Stomach (tissue), 9 donors: ENCODE data around the gene IFI6. TPM values are rescaled to one million over a fixed set of nuclear protein-coding genes. Genes with fewer than 3 reads are reported as not detected.

ENCODE experiments used
- DNase-seq, 2 donors: peaks; one replicate each; pipeline versions ENCODE4 v3.0.0 to v3.0.0-alpha.2; 2013 to 2019
- H3K27ac ChIP-seq, 5 donors: fragments of 200-600 bp in 4 of 5; sonication (generic) in 4 of 5; one replicate each; pipeline ENCODE4 v1.5.1; 2013 to 2019; ENCODE audit warnings: mild to moderate bottlenecking in 1 of 5, moderate library complexity in 1 of 5
- H3K27me3 ChIP-seq, 3 donors: fragments of 200-600 bp; sonication (generic); one replicate each; pipeline ENCODE4 v1.5.1; 2017 to 2019; ENCODE audit warnings: mixed run types in 1 of 3
- H3K36me3 ChIP-seq, 4 donors: fragments of 200-600 bp; sonication (generic); 1 replicate in 3 of 4; 2 replicates in 1 of 4; pipeline ENCODE4 v1.5.1; 2016 to 2019
- H3K4me1 ChIP-seq, 4 donors: fragments of 200-600 bp; sonication (generic); one replicate each; pipeline ENCODE4 v1.5.1; 2016 to 2019
- H3K4me3 ChIP-seq, 4 donors: fragments of 200-600 bp; sonication (generic) in 3 of 4; one replicate each; pipeline ENCODE4 v1.5.1; 2016 to 2019; ENCODE audit warnings: mild to moderate bottlenecking in 1 of 4
- H3K9me3 ChIP-seq, 4 donors: fragments of 200-600 bp; sonication (generic); one replicate each; pipeline ENCODE4 v1.5.1; 2016 to 2019
- EP300 ChIP-seq: sonication (generic); formaldehyde crosslinking; IDR thresholded peaks from one replicate; pipeline ENCODE4 v1.6.1; 2017; ENCODE audit warnings: antibody characterized with exemption
- POLR2A ChIP-seq, 4 donors: fragments of 450-650 bp; IDR thresholded peaks; one replicate each; pipeline ENCODE4 v1.6.1; 2016; ENCODE audit warnings: antibody characterized with exemption in 4 of 4, control low read depth in 2 of 4, mild to moderate bottlenecking in 1 of 4, moderate library complexity in 1 of 4
- POLR2AphosphoS5 ChIP-seq, 3 donors: sonication (generic); formaldehyde crosslinking; IDR thresholded peaks; one replicate each; pipeline ENCODE4 v1.6.1; 2016; ENCODE audit warnings: antibody characterized with exemption in 3 of 3
- WGBS, 5 donors: extraction: QIAGEN DNeasy Blood & Tissue Kit in 3 of 5; methylation state at CpG; one replicate each; pipeline versions ENCODE4 v1.1.5 to v1.1.7; 2013 to 2018; 5-methylcytosine and 5-hydroxymethylcytosine counted together
- intact Hi-C: fragments of 100-400 bp; cut with DNase I; formaldehyde crosslinking; loops from one replicate; pipeline ENCODE4 v1.15.1; 2023; ENCODE audit warnings: low total_unique reads
- polyA plus RNA-seq, 3 donors: library from polyadenylated mRNA; stranded (reverse); fragments of 200-250 nt; gene quantifications; one replicate each; pipeline ENCODE4 v1.2.3, GENCODE V29; 2013
- total RNA-seq, 5 donors: library from RNA; depleted of rRNA; stranded (reverse); fragments of >200 nt; gene quantifications; one replicate each; pipeline versions ENCODE4 v1.1.0 to v1.2.3, GENCODE V29; 2014 to 2016
- TF ChIP-seq, protein P1 (sequence below), 7 experiments: fragments of 450-650 bp in 4 of 7; fragments of 200-600 bp in 3 of 7; sonication (generic) in 3 of 7; IDR thresholded peaks; one replicate each; pipeline ENCODE4 v1.5.1; 2016 to 2019; ENCODE audit warnings: antibody characterized with exemption in 7 of 7, control low read depth in 2 of 7, mild to moderate bottlenecking in 1 of 7
- donor health status: healthy with polysubstance abuse.
- donor health status: Bipolar disorder and iron deficiency.
- donor health status: healthy.

Gene IFI6
- total and polyA plus RNA-seq, 8 donors, result 6.1 to 95.2 (median 40.0) TPM; not detected in 1

DNA sequence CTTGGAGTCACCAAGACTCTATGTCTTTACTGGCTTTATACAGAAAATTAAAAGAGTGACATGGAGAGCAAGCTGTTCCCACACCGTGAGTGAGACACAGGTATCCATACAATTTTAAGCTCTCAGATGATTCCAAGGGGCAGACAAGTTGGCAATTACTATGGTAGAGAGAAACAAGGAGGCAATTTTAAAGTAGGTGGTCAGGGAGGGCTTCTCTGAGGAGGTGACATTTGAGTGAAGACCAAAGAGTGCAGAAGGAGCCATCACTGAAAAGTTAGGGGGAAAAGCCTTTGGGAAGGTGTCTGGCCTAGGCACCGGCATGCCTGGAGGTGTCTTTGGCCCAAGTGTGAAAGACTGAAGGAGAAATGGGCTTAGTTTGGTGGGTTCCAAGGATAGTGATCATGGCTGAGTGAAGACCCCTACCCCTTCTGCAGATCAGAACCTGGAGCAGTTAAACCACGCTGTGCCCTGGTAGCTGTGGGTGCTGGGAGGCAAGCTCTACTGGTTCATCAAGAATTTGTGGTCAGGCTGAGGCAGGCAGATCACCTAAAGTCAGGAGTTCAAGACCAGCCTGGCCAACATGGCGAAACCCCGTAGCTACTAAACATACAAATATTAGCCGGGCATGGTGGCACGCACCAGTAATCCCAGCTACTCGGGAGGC, 10.4 kb downstream of the IFI6 start:
- intact Hi-C loops, result loop anchor here (5.0 to 10.0 kb wide), 2 partner anchors 44 to 63 kb away; partner anchors contain the start of gene FAM76A
- no peak overlapping the region for H3K27ac ChIP-seq
- no peak for TF ChIP-seq POLR2AphosphoS5 (IDR thresholded peaks at IDR 0.05)
- no peak for TF ChIP-seq POLR2A (IDR thresholded peaks at IDR 0.05)
- no peak for TF ChIP-seq EP300
- TF ChIP-seq, protein P1, sequence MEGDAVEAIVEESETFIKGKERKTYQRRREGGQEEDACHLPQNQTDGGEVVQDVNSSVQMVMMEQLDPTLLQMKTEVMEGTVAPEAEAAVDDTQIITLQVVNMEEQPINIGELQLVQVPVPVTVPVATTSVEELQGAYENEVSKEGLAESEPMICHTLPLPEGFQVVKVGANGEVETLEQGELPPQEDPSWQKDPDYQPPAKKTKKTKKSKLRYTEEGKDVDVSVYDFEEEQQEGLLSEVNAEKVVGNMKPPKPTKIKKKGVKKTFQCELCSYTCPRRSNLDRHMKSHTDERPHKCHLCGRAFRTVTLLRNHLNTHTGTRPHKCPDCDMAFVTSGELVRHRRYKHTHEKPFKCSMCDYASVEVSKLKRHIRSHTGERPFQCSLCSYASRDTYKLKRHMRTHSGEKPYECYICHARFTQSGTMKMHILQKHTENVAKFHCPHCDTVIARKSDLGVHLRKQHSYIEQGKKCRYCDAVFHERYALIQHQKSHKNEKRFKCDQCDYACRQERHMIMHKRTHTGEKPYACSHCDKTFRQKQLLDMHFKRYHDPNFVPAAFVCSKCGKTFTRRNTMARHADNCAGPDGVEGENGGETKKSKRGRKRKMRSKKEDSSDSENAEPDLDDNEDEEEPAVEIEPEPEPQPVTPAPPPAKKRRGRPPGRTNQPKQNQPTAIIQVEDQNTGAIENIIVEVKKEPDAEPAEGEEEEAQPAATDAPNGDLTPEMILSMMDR (IDR thresholded peaks at IDR 0.05), result no peak

DNA sequence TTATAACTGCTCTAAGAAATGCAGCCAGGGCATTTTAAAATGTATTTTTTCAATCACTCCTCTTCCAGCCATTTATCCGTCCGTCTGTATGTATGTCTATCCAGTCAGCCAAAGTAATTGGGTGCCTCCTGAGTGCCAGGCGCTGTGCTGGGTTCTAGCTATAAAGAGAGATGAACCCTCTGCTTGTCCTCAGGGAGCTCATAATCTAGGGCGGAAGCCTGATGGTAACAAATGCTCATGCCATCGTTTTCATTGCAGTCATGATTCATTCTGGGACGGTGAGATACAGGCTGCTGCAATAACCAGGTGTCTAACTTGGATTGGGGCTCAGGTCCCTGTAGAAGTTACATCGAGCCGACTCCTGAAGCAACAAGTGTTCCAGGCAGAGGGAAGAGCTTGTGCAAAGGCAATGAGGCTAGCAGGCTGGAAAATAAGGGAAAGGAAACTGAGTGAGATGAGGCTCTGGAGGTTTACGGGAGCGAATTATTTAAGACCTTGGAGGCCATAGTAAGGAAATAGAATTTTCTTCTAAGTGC, 11.6 kb downstream of the IFI6 start:
- intact Hi-C loops, result loop anchor here (5.0 to 10.0 kb wide), 2 partner anchors 43 to 64 kb away; partner anchors contain the start of gene FAM76A

More for the DNA sequence above, 10.4 kb downstream of the IFI6 start:
- peaks cover 0 to 14% (median 6%) of the 10 kb centered on the region in 4 donors for H3K36me3 ChIP-seq
- no peaks in the 10 kb centered on the region for H3K9me3 ChIP-seq
- H3K27me3 ChIP-seq, result no peaks in the 10 kb centered on the region
- H3K4me3 ChIP-seq, result no peak overlapping the region
- H3K4me1 ChIP-seq, result peaks cover 11 to 34% (median 27%) of the 10 kb centered on the region in 4 donors
- WGBS, 5 donors, result 90 to 96% (median 94%) methylated on average over 4 to 8 of the region's 8 CpGs
- DNase-seq, result no peak

GRCh38 chr1:27659497-27660299, 12.3 kb downstream of the IFI6 start:
- no peaks in the 10 kb centered on the region for H3K36me3 ChIP-seq
- H3K4me1 ChIP-seq, result peaks cover 11 to 44% (median 32%) of the 10 kb centered on the region in 4 donors
- no peaks in the 10 kb centered on the region for H3K9me3 ChIP-seq
- intact Hi-C loops, result loop anchor here (5.0 to 10.0 kb wide), 2 partner anchors 42 to 65 kb away; partner anchors contain the start of gene FAM76A
- TF ChIP-seq POLR2A (IDR thresholded peaks at IDR 0.05) (no peak), POLR2AphosphoS5 (IDR thresholded peaks at IDR 0.05) (peak; percentile 83 to 89 (median 89)), EP300 (no peak)
- TF ChIP-seq, protein P1 (IDR thresholded peaks at IDR 0.05), result no peak
- H3K27me3 ChIP-seq, result no peaks in the 10 kb centered on the region
- peak overlapping the region; percentile 50 to 73 (median 66) for H3K4me3 ChIP-seq
- WGBS, 5 donors, result 5 to 21% (median 5%) methylated on average over 20 to 78 of the region's 78 CpGs
- DNase-seq, result peak; percentile 94 to 97
- peak overlapping the region; percentile 65 to 97 (median 92) for H3K27ac ChIP-seq

More for the DNA sequence above, 11.6 kb downstream of the IFI6 start:
- Histone ChIP-seq H3K27me3 (no peaks in the 10 kb centered on the region), H3K4me3 (peak overlapping the region; percentile 50 to 73 (median 66)), H3K9me3 (no peaks in the 10 kb centered on the region), H3K4me1 (peaks cover 11 to 41% (median 32%) of the 10 kb centered on the region in 4 donors), H3K36me3 (peaks cover 0 to 3% (median 0%) of the 10 kb centered on the region in 4 donors), H3K27ac (peak overlapping the region; percentile 33 to 97 (median 92))
- WGBS, 5 donors, result 55 to 64% (median 59%) methylated on average over 10 of the region's 10 CpGs
- DNase-seq, result no peak
- TF ChIP-seq, protein P1 (IDR thresholded peaks at IDR 0.05), result no peak
- TF ChIP-seq EP300 (no peak), POLR2A (IDR thresholded peaks at IDR 0.05) (no peak), POLR2AphosphoS5 (IDR thresholded peaks at IDR 0.05) (no peak)

GRCh38 chr1:27658951-27659496, 13.0 kb downstream of the IFI6 start:
- 52 to 59% (median 55%) methylated on average over 7 of the region's 7 CpGs for WGBS, 5 donors
- peaks cover 11 to 44% (median 32%) of the 10 kb centered on the region in 4 donors for H3K4me1 ChIP-seq
- no peaks in the 10 kb centered on the region for H3K9me3 ChIP-seq
- H3K36me3 ChIP-seq, result no peaks in the 10 kb centered on the region
- no peak for DNase-seq
- intact Hi-C loops, result no loop called here
- H3K27ac ChIP-seq, result peak overlapping the region; percentile 65 to 97 (median 92)
- TF ChIP-seq POLR2AphosphoS5 (IDR thresholded peaks at IDR 0.05) (no peak), EP300 (no peak), POLR2A (IDR thresholded peaks at IDR 0.05) (no peak)
- TF ChIP-seq, protein P1 (IDR thresholded peaks at IDR 0.05), result no peak
- peak overlapping the region in 3 of 4 donors; percentile 62 to 73 (median 70) for H3K4me3 ChIP-seq
- no peaks in the 10 kb centered on the region for H3K27me3 ChIP-seq
